ENCODE results near the gene PLCXD3. TPM values are rescaled to one million over a fixed set of nuclear protein-coding genes. Genes with fewer than 3 reads are reported as not detected.

PLCXD3 gene
- total and polyA plus RNA-seq, 2 of the 8 experiments (the other 6 are each of a cell fraction or from before 2014, with no cell fraction given) = 0.03 to 0.07 TPM

- CTCF ChIA-PET (ENCODE audit: partially characterized antibody) = interaction anchor here (1.0 kb wide), 1 partner anchor 95 kb away, joined by 4 read pairs; no protein-coding TSS in a partner anchor
- POLR2A ChIA-PET (ENCODE audit: partially characterized antibody) = no interaction called here
- TF ChIP-seq CTCF (IDR thresholded peaks at IDR 0.05; ENCODE audit: control extremely low read depth in 1 of 3, insufficient read depth in 1 of 3, low read depth in 1 of 3, low read length in 3 of 3) (no peak), KDM5A (IDR thresholded peaks at IDR 0.05; ENCODE audit: low read length) (no peak), ZNF274 (IDR thresholded peaks at IDR 0.05; ENCODE audit: borderline replicate concordance, extremely low read depth, low read length) (no peak), TEAD4 (IDR thresholded peaks at IDR 0.05; ENCODE audit: low read depth, low read length) (no peak), RXRA (IDR thresholded peaks at IDR 0.05; ENCODE audit: insufficient read depth, low read depth, low read length) (no peak), NRF1 (IDR thresholded peaks at IDR 0.05; ENCODE audit: low read depth, low read length) (no peak), NANOG (IDR thresholded peaks at IDR 0.05; ENCODE audit: insufficient read depth, low read depth, low read length, poor library complexity, severe bottlenecking) (no peak), PHF8 (conservative IDR thresholded peaks at IDR 0.05; ENCODE audit: low read depth, low read length) (no peak), BRCA1 (IDR thresholded peaks at IDR 0.05; ENCODE audit: low read depth, low read length) (no peak), MAFK (IDR thresholded peaks at IDR 0.05; ENCODE audit: low read depth, low read length) (no peak), EGR1 (IDR thresholded peaks at IDR 0.05; ENCODE audit: borderline replicate concordance, low read depth, low read length) (no peak), SIX5 (IDR thresholded peaks at IDR 0.05; ENCODE audit: low read depth, low read length) (no peak)
Measured at GRCh38 chr5:41542183-41542582, 31.8 kb upstream of the PLCXD3 start.

More at GRCh38 chr5:41542183-41542582, 31.8 kb upstream of the PLCXD3 start:
- H2BK20ac ChIP-seq (ENCODE audit: low read length) = no peak overlapping the region
- H3K79me1 ChIP-seq (ENCODE audit: low read depth, low read length) = no peaks in the 10 kb centered on the region
- no peak overlapping the region for H2AFZ ChIP-seq (ENCODE audit: low read length)
- no peaks in the 10 kb centered on the region for H4K20me1 ChIP-seq (replicated peaks in 1 of 2; ENCODE audit: control insufficient read depth in 1 of 2, insufficient read depth in 2 of 2, low read length in 2 of 2)
- H2BK12ac ChIP-seq (ENCODE audit: low read depth, low read length) = no peak overlapping the region
- no peak overlapping the region for H3K14ac ChIP-seq (ENCODE audit: insufficient read length)
- no peak overlapping the region for H2BK120ac ChIP-seq (replicated peaks; ENCODE audit: low read depth, low read length)
- H3K79me2 ChIP-seq (ENCODE audit: control insufficient read depth in 1 of 2, insufficient read depth in 2 of 2, low read length in 2 of 2) = no peaks in the 10 kb centered on the region
- no peak overlapping the region for H3K23ac ChIP-seq (ENCODE audit: insufficient read length)
- no peak overlapping the region for H3K4me3 ChIP-seq (ENCODE audit: extremely low read depth in 1 of 4, insufficient read depth in 2 of 4, low read depth in 3 of 4, low read length in 4 of 4)
- no peak overlapping the region for H3K4ac ChIP-seq (replicated peaks; ENCODE audit: insufficient read length, low read depth, low read length)
- H2BK15ac ChIP-seq (ENCODE audit: low read length) = no peak overlapping the region
- H3K27ac ChIP-seq (ENCODE audit: low read depth, low read length) = no peak overlapping the region
- H3K4me1 ChIP-seq (replicated peaks in 1 of 4; ENCODE audit: control insufficient read depth in 3 of 4, insufficient read depth in 4 of 4, low read length in 3 of 4) = no peaks in the 10 kb centered on the region
- no peak overlapping the region for H2BK5ac ChIP-seq (ENCODE audit: low read depth, low read length)
- H4K8ac ChIP-seq (ENCODE audit: extremely low read depth, insufficient read depth, low read length) = no peak overlapping the region
- no peak overlapping the region for H4K91ac ChIP-seq (replicated peaks; ENCODE audit: insufficient read length, low read length)
- H2AK5ac ChIP-seq (ENCODE audit: low read depth, low read length) = no peak overlapping the region
- no peak overlapping the region for H3K9ac ChIP-seq (replicated peaks in 1 of 4; ENCODE audit: extremely low read depth in 1 of 4, low read depth in 3 of 4, low read length in 3 of 4)
- no peaks in the 10 kb centered on the region for H3K36me3 ChIP-seq (ENCODE audit: control insufficient read depth in 2 of 4, insufficient read depth in 4 of 4, low read length in 3 of 4)
- H3K18ac ChIP-seq (ENCODE audit: extremely low read depth, low read length) = no peak overlapping the region
- H4K5ac ChIP-seq (ENCODE audit: insufficient read length, low read depth, low read length) = no peak overlapping the region
- H3K27me3 ChIP-seq (replicated peaks in 1 of 4; ENCODE audit: control insufficient read depth in 3 of 4, extremely low read depth in 1 of 4, insufficient read depth in 3 of 4, low read length in 3 of 4) = no peaks in the 10 kb centered on the region; a peak in 1 of 7 replicates
- H3K56ac ChIP-seq (replicated peaks; ENCODE audit: insufficient read length, low read depth, low read length) = no peak overlapping the region
- no peak overlapping the region for H3K4me2 ChIP-seq (ENCODE audit: insufficient read depth in 1 of 2, low read depth in 2 of 2, low read length in 2 of 2)
- H3K23me2 ChIP-seq (ENCODE audit: low read depth, low read length) = no peaks in the 10 kb centered on the region
- DNase-seq (ENCODE audit: low read depth in 1 of 2, low spot score in 2 of 2) (no peak), FAIRE-seq (no peak)
- no peaks in the 10 kb centered on the region for H3K9me3 ChIP-seq (ENCODE audit: insufficient read depth in 2 of 2, low read depth in 1 of 2, low read length in 1 of 2)
